GM21526 (cell line): ENCODE results near the gene XCL1.

Source experiments
- ATAC-seq: cut with Tn5 transposase; IDR thresholded peaks from one replicate; pipeline ENCODE4 v1.9.1; 2021; ENCODE audit warnings: moderate library complexity; ENCODE audit not compliant: unreplicated experiment, low FRiP score

The XCL1 gene

DNA sequence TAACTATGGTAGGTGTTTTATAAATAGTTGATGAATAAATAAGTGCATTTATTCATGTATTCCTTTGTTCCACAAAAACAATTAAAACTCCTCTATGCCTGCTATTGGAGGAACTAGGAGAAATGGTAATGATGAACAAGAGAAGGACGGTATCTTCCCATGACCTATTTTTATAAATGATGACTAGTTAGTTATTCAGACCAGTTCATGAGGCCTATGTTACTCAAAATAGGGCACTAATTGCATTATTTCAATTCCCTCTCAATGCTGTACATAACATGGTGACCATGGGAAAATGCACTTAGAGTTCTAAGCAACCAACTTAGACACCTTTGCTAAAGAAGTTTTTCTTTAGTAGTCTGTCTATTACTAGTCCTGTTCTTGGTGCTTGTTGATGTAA is 53.1 kb downstream of the XCL1 start:
- no peak for ATAC-seq
